ENCODE results near the gene SSBP4. TPM values are rescaled to one million over a fixed set of nuclear protein-coding genes. Genes with fewer than 3 reads are reported as not detected.

The SSBP4 gene
- total and polyA plus RNA-seq, 2 of the 8 experiments (the other 6 are each of a cell fraction or from before 2014, with no cell fraction given): 26.4 to 33.7 TPM

- Histone ChIP-seq H3K79me2 (ENCODE audit: control insufficient read depth in 1 of 2, insufficient read depth in 2 of 2, low read length in 2 of 2) (no peaks in the 10 kb centered on the region), H3K4me1 (replicated peaks in 1 of 4; ENCODE audit: control insufficient read depth in 3 of 4, insufficient read depth in 4 of 4, low read length in 3 of 4) (peaks cover 0 to 1% (median 0%) of the 10 kb centered on the region in 4 experiments; a peak in 2 of 7 replicates), H4K5ac (ENCODE audit: insufficient read length, low read depth, low read length) (no peak overlapping the region), H3K79me1 (ENCODE audit: low read depth, low read length) (peaks cover 4% of the 10 kb centered on the region), H2AFZ (ENCODE audit: low read length) (no peak overlapping the region), H2BK20ac (ENCODE audit: low read length) (no peak overlapping the region), H3K9ac (replicated peaks in 1 of 4; ENCODE audit: extremely low read depth in 1 of 4, low read depth in 3 of 4, low read length in 3 of 4) (no peak overlapping the region), H2AK5ac (ENCODE audit: low read depth, low read length) (no peak overlapping the region), H2BK12ac (ENCODE audit: low read depth, low read length) (no peak overlapping the region), H3K9me3 (ENCODE audit: insufficient read depth in 2 of 2, low read depth in 1 of 2, low read length in 1 of 2) (no peaks in the 10 kb centered on the region), H3K4me3 (ENCODE audit: extremely low read depth in 1 of 4, insufficient read depth in 2 of 4, low read depth in 3 of 4, low read length in 4 of 4) (no peak overlapping the region), H3K27ac (ENCODE audit: low read depth, low read length) (no peak overlapping the region), H4K20me1 (replicated peaks in 1 of 2; ENCODE audit: control insufficient read depth in 1 of 2, insufficient read depth in 2 of 2, low read length in 2 of 2) (peaks cover 11 to 21% of the 10 kb centered on the region in 2 experiments), H2BK5ac (ENCODE audit: low read depth, low read length) (no peak overlapping the region; the same call in 1 of the 2 replicates), H3K23me2 (ENCODE audit: low read depth, low read length) (peaks cover 8% of the 10 kb centered on the region; the same call in 1 of the 2 replicates), H2BK15ac (ENCODE audit: low read length) (no peak overlapping the region), H3K27me3 (replicated peaks in 1 of 4; ENCODE audit: control insufficient read depth in 3 of 4, extremely low read depth in 1 of 4, insufficient read depth in 3 of 4, low read length in 3 of 4) (no peaks in the 10 kb centered on the region), H3K4me2 (ENCODE audit: insufficient read depth in 1 of 2, low read depth in 2 of 2, low read length in 2 of 2) (no peak overlapping the region), H4K8ac (ENCODE audit: extremely low read depth, insufficient read depth, low read length) (no peak overlapping the region; the same call in 1 of the 2 replicates), H3K23ac (ENCODE audit: insufficient read length) (no peak overlapping the region), H3K4ac (replicated peaks; ENCODE audit: insufficient read length, low read depth, low read length) (no peak overlapping the region), H4K91ac (replicated peaks; ENCODE audit: insufficient read length, low read length) (no peak overlapping the region), H2BK120ac (replicated peaks; ENCODE audit: low read depth, low read length) (no peak overlapping the region), H3K56ac (replicated peaks; ENCODE audit: insufficient read length, low read depth, low read length) (no peak overlapping the region), H3K14ac (ENCODE audit: insufficient read length) (no peak overlapping the region), H3K18ac (ENCODE audit: extremely low read depth, low read length) (no peak overlapping the region), H3K36me3 (ENCODE audit: control insufficient read depth in 2 of 4, insufficient read depth in 4 of 4, low read length in 3 of 4) (peaks cover 0 to 6% (median 2%) of the 10 kb centered on the region in 4 experiments; a peak in 1 of 8 replicates)
- FAIRE-seq: no peak
- ChIA-PET CTCF (ENCODE audit: partially characterized antibody) (interaction anchor here (0.6 to 3.0 kb wide), 23 partner anchors 9 to 381 kb away, joined by 3 to 21 read pairs (median 4); partner anchors contain the start of gene FKBP8), POLR2A (ENCODE audit: partially characterized antibody) (interaction anchor here (1.2 kb wide), 1 partner anchor 27 kb away, joined by 3 read pairs; no protein-coding TSS in a partner anchor)
- DNase-seq (ENCODE audit: low read depth in 1 of 2, low spot score in 2 of 2): no peak
- WGBS, 2 experiments (ENCODE audit: extremely low coverage in 1 of 2, insufficient coverage in 1 of 2, insufficient read length in 1 of 2, insufficient replicate concordance in 2 of 2, low coverage in 1 of 2, low lambda C conversion rate in 2 of 2, missing lambda C conversion rate in 1 of 2): 85% methylated on average over 6 of the region's 6 CpGs; no CpG with 5 or more reads in 1 of the 2 experiments
- TF ChIP-seq RXRA (IDR thresholded peaks at IDR 0.05; ENCODE audit: insufficient read depth, low read depth, low read length) (no peak), USF2 (IDR thresholded peaks at IDR 0.05; ENCODE audit: low read length) (no peak), EGR1 (IDR thresholded peaks at IDR 0.05; ENCODE audit: borderline replicate concordance, low read depth, low read length) (no peak), BCL11A (IDR thresholded peaks at IDR 0.05; ENCODE audit: low read depth in 2 of 2, low read length in 2 of 2) (no peak), TCF12 (IDR thresholded peaks at IDR 0.05; ENCODE audit: low read depth, low read length) (no peak), HDAC2 (IDR thresholded peaks at IDR 0.05; ENCODE audit: borderline replicate concordance in 1 of 2, low read depth in 2 of 2, low read length in 2 of 2) (no peak), SP2 (IDR thresholded peaks at IDR 0.05; ENCODE audit: low read length) (no peak), TAF7 (optimal IDR thresholded peaks at IDR 0.05; ENCODE audit: borderline replicate concordance, low read depth, low read length) (no peak), CTBP2 (IDR thresholded peaks at IDR 0.05; ENCODE audit: borderline replicate concordance, insufficient read depth, insufficient read length, low read length) (no peak), GTF2F1 (IDR thresholded peaks at IDR 0.05; ENCODE audit: borderline replicate concordance, low read depth, low read length) (no peak), SIN3A (conservative IDR thresholded peaks at IDR 0.05 in 1 of 2, IDR thresholded peaks at IDR 0.05 in 1 of 2; ENCODE audit: low read depth in 1 of 2, low read length in 2 of 2) (no peak), NANOG (IDR thresholded peaks at IDR 0.05; ENCODE audit: insufficient read depth, low read depth, low read length, poor library complexity, severe bottlenecking) (no peak)
These were observed 46.8 kb downstream of the SSBP4 start for GRCh38 chr19:18465964-18466339.

Data from H1 (cell line).